Measurements from ENCODE around the gene BFSP1.

- TF ChIP-seq CTCF (IDR thresholded peaks at IDR 0.05 in 4 of 5, conservative IDR thresholded peaks at IDR 0.05 in 1 of 5) (no peak), POLR2A (IDR thresholded peaks at IDR 0.05) (no peak)
These were observed 42.3 kb upstream of the BFSP1 start for GRCh38 chr20:17573463-17573862.
